ENCODE results near the gene HMGCR. TPM values are rescaled to one million over a fixed set of nuclear protein-coding genes. Genes with fewer than 3 reads are reported as not detected.

HMGCR gene
- total and polyA plus RNA-seq, 8 donors = 2.5 to 19.7 (median 11.5) TPM

DNA sequence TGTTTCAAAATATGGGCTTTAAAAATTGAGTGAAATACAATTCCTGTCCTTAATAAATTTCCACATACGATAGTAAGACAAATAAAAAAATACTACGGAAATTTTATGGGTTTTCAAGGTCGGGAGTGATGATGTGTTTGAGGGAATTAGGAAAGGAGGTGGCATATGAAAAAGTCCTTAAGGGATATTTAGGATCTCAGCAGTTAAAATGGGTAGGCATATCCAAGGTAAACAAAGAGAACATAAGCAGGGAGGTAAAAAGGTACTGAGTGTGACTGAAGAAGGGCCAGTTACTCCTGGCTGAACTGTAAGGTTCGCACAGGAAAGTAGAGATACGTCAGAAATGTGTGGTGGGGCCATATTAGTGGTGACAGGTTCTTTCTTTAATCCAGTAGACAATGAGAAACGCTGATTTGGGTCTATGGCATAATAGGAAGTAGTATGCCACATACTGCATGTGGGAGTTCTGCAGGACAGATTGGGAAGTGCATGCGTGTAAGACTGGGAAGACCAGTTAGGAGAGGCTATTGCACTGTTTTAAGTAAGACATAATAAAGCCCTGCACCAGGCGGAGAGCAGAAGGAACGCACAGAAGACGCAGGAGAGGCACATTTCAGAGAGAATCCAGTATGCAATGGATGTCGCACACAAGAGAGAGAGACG lies 937 bp upstream of the HMGCR start:
- peak overlapping the region; percentile 41 to 90 (median 80) for H3K27ac ChIP-seq
- FAIRE-seq (no peak), ATAC-seq (peak; percentile 56 to 75 (median 64)), DNase-seq (peak in 3 of 6 donors; percentile 31 to 49 (median 39))
- H3K9me3 ChIP-seq = no peaks in the 10 kb centered on the region
- H3K4me3 ChIP-seq = peak overlapping the region; percentile 55 to 86 (median 78)
- intact Hi-C loops (cut with DNase I) = no loop called here
- no peaks in the 10 kb centered on the region for H3K27me3 ChIP-seq
- peaks cover 0 to 7% (median 0%) of the 10 kb centered on the region in 3 donors for H3K4me1 ChIP-seq
- no peaks in the 10 kb centered on the region for H3K36me3 ChIP-seq
- WGBS, 2 donors = 5% methylated on average over 12 of the region's 12 CpGs
- TF ChIP-seq, protein P1, sequence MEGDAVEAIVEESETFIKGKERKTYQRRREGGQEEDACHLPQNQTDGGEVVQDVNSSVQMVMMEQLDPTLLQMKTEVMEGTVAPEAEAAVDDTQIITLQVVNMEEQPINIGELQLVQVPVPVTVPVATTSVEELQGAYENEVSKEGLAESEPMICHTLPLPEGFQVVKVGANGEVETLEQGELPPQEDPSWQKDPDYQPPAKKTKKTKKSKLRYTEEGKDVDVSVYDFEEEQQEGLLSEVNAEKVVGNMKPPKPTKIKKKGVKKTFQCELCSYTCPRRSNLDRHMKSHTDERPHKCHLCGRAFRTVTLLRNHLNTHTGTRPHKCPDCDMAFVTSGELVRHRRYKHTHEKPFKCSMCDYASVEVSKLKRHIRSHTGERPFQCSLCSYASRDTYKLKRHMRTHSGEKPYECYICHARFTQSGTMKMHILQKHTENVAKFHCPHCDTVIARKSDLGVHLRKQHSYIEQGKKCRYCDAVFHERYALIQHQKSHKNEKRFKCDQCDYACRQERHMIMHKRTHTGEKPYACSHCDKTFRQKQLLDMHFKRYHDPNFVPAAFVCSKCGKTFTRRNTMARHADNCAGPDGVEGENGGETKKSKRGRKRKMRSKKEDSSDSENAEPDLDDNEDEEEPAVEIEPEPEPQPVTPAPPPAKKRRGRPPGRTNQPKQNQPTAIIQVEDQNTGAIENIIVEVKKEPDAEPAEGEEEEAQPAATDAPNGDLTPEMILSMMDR (IDR thresholded peaks at IDR 0.05) = peak in 3 of 4 donors; percentile 10 to 40 (median 40)

DNA sequence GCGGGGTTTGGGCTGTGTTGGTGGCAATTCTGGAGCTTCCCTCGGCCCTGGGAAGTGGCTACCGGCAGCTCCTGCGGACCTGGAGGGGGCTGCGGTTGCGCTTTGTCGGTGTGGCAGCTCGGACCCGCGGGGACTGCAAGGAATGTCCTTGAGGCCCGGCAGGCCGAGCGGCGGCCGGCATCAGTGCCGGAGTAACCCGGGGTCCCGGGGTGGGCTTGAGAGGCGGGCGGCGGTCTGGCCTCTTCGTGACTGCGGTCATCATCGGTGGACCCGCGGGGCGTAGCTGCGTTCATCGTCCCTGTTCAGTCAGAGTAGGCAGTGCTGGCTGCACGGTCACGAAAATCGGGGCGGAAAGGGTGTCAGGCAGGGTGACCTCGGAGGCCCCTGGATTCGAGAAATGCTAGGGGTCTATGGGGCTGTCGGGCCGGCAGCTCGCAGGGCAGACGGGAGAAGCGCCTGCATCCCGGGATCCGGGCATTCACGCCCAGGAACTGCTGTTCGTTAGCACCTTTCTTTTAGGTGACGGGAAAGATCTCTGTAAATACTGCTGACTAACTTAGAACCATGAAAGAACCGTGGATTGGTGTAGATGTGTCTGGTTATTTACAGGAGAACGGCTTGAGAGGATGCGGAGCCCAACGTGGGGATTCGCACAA lies 474 bp downstream of the HMGCR start:
- no peak for FAIRE-seq
- Histone ChIP-seq H3K4me1 (peaks cover 0 to 7% (median 0%) of the 10 kb centered on the region in 3 donors), H3K36me3 (no peaks in the 10 kb centered on the region), H3K27me3 (no peaks in the 10 kb centered on the region), H3K4me3 (peak overlapping the region; percentile 55 to 86 (median 73)), H3K9me3 (no peaks in the 10 kb centered on the region), H3K27ac (peak overlapping the region; percentile 61 to 90 (median 72))
- peak in 5 of 6 donors; percentile 11 to 83 (median 59) for DNase-seq
- 0% methylated on average over 48 to 50 of the region's 50 CpGs for WGBS, 2 donors
- intact Hi-C loops (cut with DNase I) = no loop called here
- TF ChIP-seq, protein P1 (IDR thresholded peaks at IDR 0.05) = no peak
- peak; percentile 4 to 27 (median 10) for ATAC-seq

DNA sequence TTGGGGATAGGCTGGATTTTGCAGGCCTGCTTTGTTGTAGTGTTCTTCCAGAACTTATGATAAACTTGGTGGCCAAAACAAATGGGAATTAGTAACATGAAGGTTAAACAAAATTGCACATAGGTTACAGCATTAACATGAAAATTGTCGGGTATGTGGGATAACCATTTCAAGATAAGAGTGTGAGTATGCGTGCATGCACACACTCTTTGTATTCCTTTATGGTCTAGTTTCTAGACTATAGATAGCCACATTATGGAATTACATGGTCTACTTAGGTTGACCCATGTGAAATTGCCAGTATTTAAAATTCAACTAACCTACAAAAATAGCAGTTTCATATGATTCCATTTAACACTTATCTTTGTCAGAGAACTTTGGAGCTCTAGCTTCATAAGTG lies 1.4 kb downstream of the HMGCR start:
- peak overlapping the region in 1 of 4 donors; percentile 86 for H3K4me3 ChIP-seq
- peaks cover 0 to 7% (median 0%) of the 10 kb centered on the region in 3 donors for H3K4me1 ChIP-seq
- 45 to 46% methylated on average over 2 of the region's 2 CpGs for WGBS, 2 donors
- ATAC-seq (no peak), FAIRE-seq (no peak), DNase-seq (no peak)
- intact Hi-C loops (cut with DNase I) = no loop called here
- no peaks in the 10 kb centered on the region for H3K27me3 ChIP-seq
- TF ChIP-seq, protein P1 (IDR thresholded peaks at IDR 0.05) = no peak
- no peaks in the 10 kb centered on the region for H3K36me3 ChIP-seq
- H3K9me3 ChIP-seq = no peaks in the 10 kb centered on the region
- no peak overlapping the region for H3K27ac ChIP-seq

DNA sequence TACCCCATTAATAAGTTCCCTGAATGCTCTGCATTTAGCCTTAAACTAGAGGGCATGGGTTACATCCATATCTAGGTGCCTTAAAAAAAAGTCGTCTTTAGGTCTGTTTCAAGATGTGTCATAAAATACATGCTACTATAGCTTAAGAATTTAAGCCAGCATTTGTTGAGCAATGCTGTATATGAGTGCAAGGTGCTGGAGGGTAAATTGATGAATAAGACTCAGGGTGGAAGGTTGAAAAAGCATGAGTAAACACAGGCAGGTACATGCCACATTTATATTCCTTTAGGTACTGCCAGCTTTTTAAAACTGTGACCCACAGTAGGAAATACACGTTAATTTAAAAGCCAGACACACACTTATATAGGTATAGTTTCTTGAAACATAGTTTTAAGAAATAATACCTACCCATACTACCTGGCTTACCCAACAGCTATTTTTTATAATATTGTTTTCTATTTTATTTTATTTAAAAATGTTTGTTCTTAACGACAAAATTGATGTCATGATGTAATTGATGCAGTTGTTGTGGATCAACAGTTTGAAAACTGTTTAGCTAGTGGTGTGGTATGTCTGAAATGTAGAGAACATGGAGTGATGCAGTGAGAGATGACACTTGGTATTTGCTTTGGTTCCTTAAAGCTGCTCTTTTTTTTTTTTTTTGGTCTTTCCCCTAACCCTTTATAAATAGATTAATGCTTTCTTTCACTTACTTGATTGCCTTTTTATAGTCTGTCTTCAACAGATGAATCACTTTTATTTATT lies 3.9 kb downstream of the HMGCR start:
- Histone ChIP-seq H3K36me3 (no peaks in the 10 kb centered on the region), H3K27ac (no peak overlapping the region), H3K4me1 (peaks cover 0 to 7% (median 0%) of the 10 kb centered on the region in 3 donors), H3K27me3 (no peaks in the 10 kb centered on the region), H3K9me3 (no peaks in the 10 kb centered on the region), H3K4me3 (no peak overlapping the region)
- intact Hi-C loops (cut with DNase I) = no loop called here
- ATAC-seq (no peak), DNase-seq (no peak), FAIRE-seq (no peak)
- TF ChIP-seq, protein P1 (IDR thresholded peaks at IDR 0.05) = no peak
- 61 to 63% methylated on average over 3 of the region's 3 CpGs for WGBS, 2 donors

Data from pancreas (tissue), 10 donors.